ENCODE results near the gene TECR. TPM values are rescaled to one million over a fixed set of nuclear protein-coding genes. Genes with fewer than 3 reads are reported as not detected.

Gene TECR
- total and polyA plus RNA-seq, 9 of the 15 experiments (the other 6 are each of a cell fraction or from before 2014, with no cell fraction given): 29.3 to 211 (median 81.4) TPM

- TF ChIP-seq, protein P1, sequence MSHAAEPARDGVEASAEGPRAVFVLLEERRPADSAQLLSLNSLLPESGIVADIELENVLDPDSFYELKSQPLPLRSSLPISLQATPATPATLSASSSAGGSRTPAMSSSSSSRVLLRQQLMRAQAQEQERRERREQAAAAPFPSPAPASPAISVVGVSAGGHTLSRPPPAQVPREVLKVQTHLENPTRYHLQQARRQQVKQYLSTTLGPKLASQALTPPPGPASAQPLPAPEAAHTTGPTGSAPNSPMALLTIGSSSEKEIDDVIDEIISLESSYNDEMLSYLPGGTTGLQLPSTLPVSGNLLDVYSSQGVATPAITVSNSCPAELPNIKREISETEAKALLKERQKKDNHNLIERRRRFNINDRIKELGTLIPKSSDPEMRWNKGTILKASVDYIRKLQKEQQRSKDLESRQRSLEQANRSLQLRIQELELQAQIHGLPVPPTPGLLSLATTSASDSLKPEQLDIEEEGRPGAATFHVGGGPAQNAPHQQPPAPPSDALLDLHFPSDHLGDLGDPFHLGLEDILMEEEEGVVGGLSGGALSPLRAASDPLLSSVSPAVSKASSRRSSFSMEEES (CRISPR knock-in tag; IDR thresholded peaks at IDR 0.05): no peak
- TF ChIP-seq LARP7 (IDR thresholded peaks at IDR 0.05) (peak; percentile 68; the same call in 1 of the 2 replicates), CBX5 (IDR thresholded peaks at IDR 0.05; ENCODE audit: borderline replicate concordance, low read depth) (no peak), NRF1 (conservative IDR thresholded peaks at IDR 0.05 in 1 of 2, IDR thresholded peaks at IDR 0.05 in 1 of 2) (peak in 1 of 2 experiments; percentile 10; a peak in 1 of 4 replicates), RFX7 (CRISPR knock-in tag; IDR thresholded peaks at IDR 0.05) (no peak), RBBP5 (IDR thresholded peaks at IDR 0.05; ENCODE audit: borderline replicate concordance, insufficient read depth, low read length, poor library complexity, severe bottlenecking) (no peak), E2F6 (IDR thresholded peaks at IDR 0.05; ENCODE audit: borderline replicate concordance in 1 of 2, extremely low read depth in 1 of 2, insufficient read depth in 1 of 2, insufficient read length in 1 of 2, low read depth in 1 of 2, low read length in 1 of 2, poor library complexity in 1 of 2, severe bottlenecking in 1 of 2) (no peak), TFAM (CRISPR knock-in tag; conservative IDR thresholded peaks at IDR 0.05) (no peak), ZNF174 (CRISPR knock-in tag; IDR thresholded peaks at IDR 0.05) (no peak), GABPB1 (CRISPR knock-in tag; IDR thresholded peaks at IDR 0.05) (no peak), SP2 (IDR thresholded peaks at IDR 0.05; ENCODE audit: extremely low read depth, low read depth, low read length, poor library complexity, severe bottlenecking) (no peak), ADNP (tag; IDR thresholded peaks at IDR 0.05) (no peak), BCOR (IDR thresholded peaks at IDR 0.05) (no peak), CTCF (IDR thresholded peaks at IDR 0.05 in 2 of 3, conservative IDR thresholded peaks at IDR 0.05 in 1 of 3; ENCODE audit: insufficient read depth in 2 of 3, low read depth in 1 of 3, low read length in 3 of 3) (no peak)
These were observed 18.8 kb upstream of the TECR start (continued) for GRCh38 chr19:14510311-14511228.
